ENCODE results near the gene ZNF98.

ZNF98 gene

GRCh38 chr19:22422211-22422610, at the start of gene ZNF98:
Gene ZNF98, minus strand, starts transcription at chr19:22422346. Its CDS starts 122 bp downstream, at chr19:22422224.
- no peak for DNase-seq

- no peak for DNase-seq
These were observed 24.5 kb upstream of the ZNF98 start for GRCh38 chr19:22446605-22447004.

- DNase-seq: no peak
These were observed 15.9 kb upstream of the ZNF98 start for GRCh38 chr19:22438011-22438410.

GRCh38 chr19:22427960-22428913, 6.1 kb upstream of the ZNF98 start:
- no peak for DNase-seq

GRCh38 chr19:22427547-22427946, 5.4 kb upstream of the ZNF98 start:
- no peak for DNase-seq

GRCh38 chr19:22426901-22427300, 4.8 kb upstream of the ZNF98 start:
- no peak for DNase-seq

- DNase-seq: no peak
These were observed 349 bp downstream of the ZNF98 start for GRCh38 chr19:22421797-22422196.

- no peak for DNase-seq
These were observed 67.5 kb downstream of the ZNF98 start for GRCh38 chr19:22354665-22355064.

Measured in stimulated activated CD4-positive, alpha-beta T cell treated with anti-CD3 and anti-CD28 coated beads, Interleukin-2, amount 100 ng/mL, for 48 hours (primary cell).